B cell (primary cell): ENCODE measurements around the gene CDT1. TPM values are rescaled to one million over a fixed set of nuclear protein-coding genes. Genes with fewer than 3 reads are reported as not detected.

ENCODE experiments used
- ATAC-seq: fragments of 200-7000 bp; cut with Tn5 transposase; one replicate; pipeline ENCODE4 v1.10.0; 2021; ENCODE audit warnings: low read depth, mild to moderate bottlenecking, moderate number of reproducible peaks, moderate library complexity
- CTCF ChIA-PET: fragments of 350-600 bp; sonication (Branson Sonifier 250); formaldehyde crosslinking; loops from one replicate; lab custom pipeline; 2021; ENCODE audit warnings: antibody characterized with exemption, inconsistent platforms; lab: Charles Lee
- POLR2A ChIA-PET: fragments of 350-600 bp; sonication (Branson Sonifier 250); formaldehyde crosslinking; loops from one replicate; lab custom pipeline; 2021; ENCODE audit warnings: antibody characterized with exemption; lab: Charles Lee
- DNase-seq: peaks from one replicate; pipeline ENCODE4 v3.0.0; 2013
- H2AFZ ChIP-seq: 2 replicates; pipeline ENCODE4 v1.6.1; 2012; ENCODE audit warnings: mild to moderate bottlenecking, low read depth, low read length; ENCODE audit not compliant: insufficient read depth, poor library complexity, severe bottlenecking
- H3K27ac ChIP-seq, 2 donors: 1 replicate in 1 of 2; 2 replicates in 1 of 2; pipeline ENCODE4 v1.5.1; 2012 to 2013; ENCODE audit warnings: low read length in 2 of 2, mild to moderate bottlenecking in 2 of 2, moderate library complexity in 1 of 2
- H3K27me3 ChIP-seq, 4 experiments: fragments of 200-600 bp in 1 of 4; sonication (generic) in 1 of 4; replicated peaks in 1 of 4; 1 replicate in 2 of 4; 2 replicates in 2 of 4; pipeline versions ENCODE4 v1.6.1 to v1.7.0; 2013 to 2016; ENCODE audit warnings: low read length in 3 of 4, mild to moderate bottlenecking in 2 of 4, mixed read lengths in 1 of 4, moderate library complexity in 1 of 4; ENCODE audit not compliant: insufficient read depth in 4 of 4, control insufficient read depth in 3 of 4; ENCODE audit errors: control extremely low read depth in 1 of 4
- H3K36me3 ChIP-seq, 2 experiments: replicated peaks in 1 of 2; 1 replicate in 1 of 2; 2 replicates in 1 of 2; pipeline versions ENCODE4 v1.6.1 to v1.7.1; 2013; ENCODE audit warnings: low read length in 1 of 2; ENCODE audit not compliant: insufficient read depth in 2 of 2, control insufficient read depth in 1 of 2; ENCODE audit errors: control extremely low read depth in 1 of 2, extremely low read depth in 1 of 2
- H3K4me1 ChIP-seq, 2 donors: fragments of 200-600 bp in 1 of 2; sonication (generic) in 1 of 2; 1 replicate in 1 of 2; 2 replicates in 1 of 2; pipeline versions ENCODE4 v1.5.1 to v1.6.1; 2013 to 2017; ENCODE audit warnings: low read length in 2 of 2; ENCODE audit not compliant: control insufficient read depth in 2 of 2, insufficient read depth in 2 of 2
- H3K4me2 ChIP-seq: replicated peaks from 2 replicates; pipeline ENCODE3; 2012; ENCODE audit warnings: mild to moderate bottlenecking, low read depth, low read length; ENCODE audit not compliant: poor library complexity, severe bottlenecking
- H3K4me3 ChIP-seq, 5 experiments: fragments of 200-600 bp in 1 of 5; sonication (generic) in 1 of 5; 1 replicate in 3 of 5; 2 replicates in 2 of 5; pipeline versions ENCODE4 v1.5.1 to v1.7.0; 2011 to 2016; ENCODE audit warnings: low read length in 4 of 5, mild to moderate bottlenecking in 4 of 5, low read depth in 2 of 5, control low read depth in 1 of 5, moderate library complexity in 1 of 5; ENCODE audit not compliant: insufficient read depth in 1 of 5; ENCODE audit errors: control extremely low read depth in 1 of 5, extremely low read depth in 1 of 5
- H3K79me2 ChIP-seq: fragments of 200-600 bp; sonication (generic); one replicate; pipeline ENCODE4 v1.6.0; 2016; ENCODE audit warnings: low read length; ENCODE audit not compliant: control insufficient read depth, insufficient read depth
- H3K9ac ChIP-seq: fragments of 200-600 bp; sonication (generic); 2 replicates; pipeline ENCODE4 v1.6.1; 2017; ENCODE audit warnings: mild to moderate bottlenecking, low read length, moderate library complexity
- H3K9me3 ChIP-seq, 3 donors: one replicate each; pipeline versions ENCODE4 v1.6.1 to v1.7.1; 2013; ENCODE audit warnings: low read length in 2 of 3; ENCODE audit not compliant: control insufficient read depth in 2 of 3, insufficient read depth in 1 of 3; ENCODE audit errors: control extremely low read depth in 1 of 3
- H4K20me1 ChIP-seq: 2 replicates; pipeline ENCODE4 v1.6.0; 2012; ENCODE audit warnings: mild to moderate bottlenecking, low read length; ENCODE audit not compliant: insufficient read depth, control insufficient read depth, poor library complexity, severe bottlenecking
- H3K27ac Mint-ChIP-seq: one replicate; pipeline ENCODE4 v1.8.0; 2021; ENCODE audit warnings: mixed read lengths
- H3K27me3 Mint-ChIP-seq: one replicate; pipeline ENCODE4 v1.8.0; 2021; ENCODE audit warnings: mixed read lengths
- H3K4me1 Mint-ChIP-seq: one replicate; pipeline ENCODE4 v1.8.0; 2021; ENCODE audit warnings: mixed read lengths
- H3K4me3 Mint-ChIP-seq: one replicate; pipeline ENCODE4 v1.8.0; 2021; ENCODE audit warnings: mixed read lengths
- H3K9me3 Mint-ChIP-seq: one replicate; pipeline ENCODE4 v1.8.0; 2022; ENCODE audit warnings: mixed read lengths; ENCODE audit not compliant: insufficient read depth
- CTCF ChIP-seq: fragments of 200-600 bp; IDR thresholded peaks from one replicate; pipeline ENCODE4 v1.8.0; 2022; ENCODE audit warnings: antibody characterized with exemption, mild to moderate bottlenecking
- EZH2 ChIP-seq: IDR thresholded peaks from 2 replicates; pipeline ENCODE4 v1.6.1; 2012; ENCODE audit warnings: borderline replicate concordance, low read depth, mild to moderate bottlenecking, moderate library complexity, low read length; ENCODE audit not compliant: insufficient read depth, poor library complexity, severe bottlenecking
- WGBS: methylation state at CpG from one replicate; pipeline ENCODE4 v1.1.5; 2013; ENCODE audit warnings: missing lambda C conversion rate; ENCODE audit not compliant: insufficient coverage; 5-methylcytosine and 5-hydroxymethylcytosine counted together
- intact Hi-C: fragments of 100-400 bp; cut with micrococcal nuclease; formaldehyde crosslinking; loops from one replicate; pipeline ENCODE4 v1.10.0; 2022
- polyA plus RNA-seq: library from polyadenylated mRNA; depleted of rRNA; stranded (reverse); fragments of >200 nt; gene quantifications from 2 replicates; pipeline ENCODE4 v1.2.3, GENCODE V29; 2012
- total RNA-seq, 2 donors: library from RNA; stranded (reverse); fragments of 120-200 nt in 1 of 2; gene quantifications; 1 replicate in 1 of 2; 2 replicates in 1 of 2; pipeline versions ENCODE4 v1.2.3 to v1.2.4, GENCODE V29; 2013 to 2022

CDT1 gene
- total and polyA plus RNA-seq, 2 donors (not counting 1 experiment from before 2014, with no cell fraction given) = 0.27 to 0.36 TPM

GRCh38 chr16:88782454-88783390 lies 20.9 kb upstream of the CDT1 start:
- Histone ChIP-seq H3K79me2 (peaks cover 37% of the 10 kb centered on the region), H3K36me3 (peaks cover 0 to 3% of the 10 kb centered on the region in 2 experiments), H3K4me1 (peaks cover 52 to 65% of the 10 kb centered on the region in 2 donors), H3K4me2 (peak overlapping the region; percentile 95), H3K27ac (peak overlapping the region; percentile 72 to 77), H3K4me3 (peak overlapping the region in 3 of 5 experiments; percentile 7 to 71 (median 68)), H3K27me3 (no peaks in the 10 kb centered on the region), H3K9me3 (no peaks in the 10 kb centered on the region), H3K9ac (peak overlapping the region; percentile 65), H4K20me1 (peaks cover 45% of the 10 kb centered on the region), H2AFZ (no peak overlapping the region)
- intact Hi-C loops = loop anchor here (5.0 to 10.0 kb wide), 3 partner anchors 148 to 328 kb away; partner anchors contain the start of genes IL17C, ZC3H18 and ZFPM1
- ChIA-PET CTCF (interaction anchor here (0.9 to 9.9 kb wide), 11 partner anchors 13 to 434 kb away, joined by 3 to 138 read pairs (median 7); partner anchors contain the start of gene CDT1), POLR2A (interaction anchor here (0.7 to 2.0 kb wide), 4 partner anchors 11 to 31 kb away, joined by 5 to 6 read pairs (median 5); partner anchors contain the start of gene APRT)
- TF ChIP-seq CTCF (no peak), EZH2 (no peak)
- DNase-seq (peak; percentile 50), ATAC-seq (no peak)
- no peaks in the 10 kb centered on the region for H3K9me3 Mint-ChIP-seq
- H3K27me3 Mint-ChIP-seq = no peaks in the 10 kb centered on the region
- WGBS = 43% methylated on average over 14 of the region's 16 CpGs
- H3K4me3 Mint-ChIP-seq = peak overlapping the region; percentile 73
- peaks cover 54% of the 10 kb centered on the region for H3K4me1 Mint-ChIP-seq
- H3K27ac Mint-ChIP-seq = peak overlapping the region; percentile 84
